ENCODE data around the gene ABLIM3.

DNA sequence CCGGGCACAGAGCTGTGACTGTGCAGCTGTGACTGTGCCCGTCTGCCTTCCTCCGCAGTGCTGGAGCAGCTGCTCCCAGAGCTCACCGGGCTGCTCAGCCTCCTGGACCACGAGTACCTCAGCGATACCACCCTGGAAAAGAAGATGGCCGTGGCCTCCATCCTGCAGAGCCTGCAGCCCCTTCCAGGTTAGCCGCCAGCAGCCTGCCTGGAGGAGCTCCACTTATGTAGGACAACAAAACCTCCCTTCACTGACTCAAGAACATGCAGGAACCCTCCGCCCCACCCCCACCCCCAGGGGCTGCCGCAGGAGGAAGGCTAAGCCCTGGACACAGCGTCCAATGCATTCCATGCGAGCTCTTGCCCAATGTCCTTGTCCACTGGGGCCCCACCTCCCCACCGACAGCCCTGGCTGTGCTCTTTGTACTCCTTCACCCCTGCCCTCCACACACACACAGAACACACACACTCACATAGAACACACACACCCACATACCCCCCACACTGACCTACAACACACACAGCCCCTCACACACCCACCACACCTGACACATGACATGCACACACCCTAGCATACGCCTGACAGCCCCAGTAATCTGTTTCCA is 158.3 kb downstream of the ABLIM3 start:
- TF ChIP-seq TARDBP (IDR thresholded peaks at IDR 0.05) (no peak), SP1 (IDR thresholded peaks at IDR 0.05) (no peak), FOXK2 (IDR thresholded peaks at IDR 0.05) (no peak), FOXA1 (IDR thresholded peaks at IDR 0.05) (no peak), HDGF (IDR thresholded peaks at IDR 0.05; ENCODE audit: borderline replicate concordance) (no peak), BHLHE40 (IDR thresholded peaks at IDR 0.05; ENCODE audit: borderline replicate concordance) (no peak), FOXM1 (IDR thresholded peaks at IDR 0.05; ENCODE audit: borderline replicate concordance) (no peak), ZNF384 (IDR thresholded peaks at IDR 0.05) (no peak), NFRKB (IDR thresholded peaks at IDR 0.05) (no peak), SUZ12 (IDR thresholded peaks at IDR 0.05) (no peak), L3MBTL2 (conservative IDR thresholded peaks at IDR 0.05) (no peak), ARNT (IDR thresholded peaks at IDR 0.05) (no peak), ELF4 (IDR thresholded peaks at IDR 0.05) (no peak)
- TF ChIP-seq, protein P1, sequence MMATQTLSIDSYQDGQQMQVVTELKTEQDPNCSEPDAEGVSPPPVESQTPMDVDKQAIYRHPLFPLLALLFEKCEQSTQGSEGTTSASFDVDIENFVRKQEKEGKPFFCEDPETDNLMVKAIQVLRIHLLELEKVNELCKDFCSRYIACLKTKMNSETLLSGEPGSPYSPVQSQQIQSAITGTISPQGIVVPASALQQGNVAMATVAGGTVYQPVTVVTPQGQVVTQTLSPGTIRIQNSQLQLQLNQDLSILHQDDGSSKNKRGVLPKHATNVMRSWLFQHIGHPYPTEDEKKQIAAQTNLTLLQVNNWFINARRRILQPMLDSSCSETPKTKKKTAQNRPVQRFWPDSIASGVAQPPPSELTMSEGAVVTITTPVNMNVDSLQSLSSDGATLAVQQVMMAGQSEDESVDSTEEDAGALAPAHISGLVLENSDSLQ (IDR thresholded peaks at IDR 0.05) = no peak
